ENCODE results near the gene MPPED2. TPM values are rescaled to one million over a fixed set of nuclear protein-coding genes. Genes with fewer than 3 reads are reported as not detected.

The MPPED2 gene
- total RNA-seq, 1 experiment from 2014 or later = not detected

GRCh38 chr11:30455025-30455424 is 131.1 kb downstream of the MPPED2 start:
- no peaks in the 10 kb centered on the region for H3K36me3 Mint-ChIP-seq (ENCODE audit: insufficient read depth, unreplicated experiment)
- no peak overlapping the region for H3K4me3 Mint-ChIP-seq (ENCODE audit: unreplicated experiment)
- no TSS peak for BruUV-seq (replicated peaks)
- CTCF ChIA-PET = interaction anchor here (0.5 kb wide), 1 partner anchor 1829 kb away, joined by 3 read pairs; no protein-coding TSS in a partner anchor
- H3K4me1 Mint-ChIP-seq (ENCODE audit: insufficient read depth, unreplicated experiment) = no peaks in the 10 kb centered on the region
- POLR2A ChIA-PET = interaction anchor here (0.7 kb wide), 1 partner anchor 402 kb away, joined by 3 read pairs; no protein-coding TSS in a partner anchor
- peaks cover 87% of the 10 kb centered on the region for H3K27me3 Mint-ChIP-seq (ENCODE audit: insufficient read depth, unreplicated experiment)
- no peaks in the 10 kb centered on the region for H3K9me3 Mint-ChIP-seq (ENCODE audit: unreplicated experiment)
- H3K27ac Mint-ChIP-seq (ENCODE audit: low read depth, unreplicated experiment) = no peak overlapping the region
- TF ChIP-seq CTCF (IDR thresholded peaks at IDR 0.05; ENCODE audit: unreplicated experiment) = no peak
- intact Hi-C loops (cut with micrococcal nuclease) = no loop called here
- no peak for DNase-seq (ENCODE audit: unreplicated experiment)

GRCh38 chr11:30454541-30454940 is 131.6 kb downstream of the MPPED2 start:
- Mint-ChIP-seq H3K9me3 (ENCODE audit: unreplicated experiment) (no peaks in the 10 kb centered on the region), H3K4me1 (ENCODE audit: insufficient read depth, unreplicated experiment) (no peaks in the 10 kb centered on the region), H3K27me3 (ENCODE audit: insufficient read depth, unreplicated experiment) (peaks cover 87% of the 10 kb centered on the region), H3K27ac (ENCODE audit: low read depth, unreplicated experiment) (no peak overlapping the region), H3K4me3 (ENCODE audit: unreplicated experiment) (no peak overlapping the region), H3K36me3 (ENCODE audit: insufficient read depth, unreplicated experiment) (no peaks in the 10 kb centered on the region)
- BruUV-seq (replicated peaks) = no TSS peak
- ChIA-PET POLR2A (interaction anchor here (0.7 kb wide), 1 partner anchor 403 kb away, joined by 3 read pairs; no protein-coding TSS in a partner anchor), CTCF (no interaction called here)
- intact Hi-C loops (cut with micrococcal nuclease) = no loop called here
- no peak for TF ChIP-seq CTCF (IDR thresholded peaks at IDR 0.05; ENCODE audit: unreplicated experiment)
- DNase-seq (ENCODE audit: unreplicated experiment) = no peak

GRCh38 chr11:30454111-30454510 is 132.0 kb downstream of the MPPED2 start:
- BruUV-seq (replicated peaks) = no TSS peak
- Mint-ChIP-seq H3K4me3 (ENCODE audit: unreplicated experiment) (no peak overlapping the region), H3K27me3 (ENCODE audit: insufficient read depth, unreplicated experiment) (peaks cover 87% of the 10 kb centered on the region), H3K4me1 (ENCODE audit: insufficient read depth, unreplicated experiment) (no peaks in the 10 kb centered on the region), H3K36me3 (ENCODE audit: insufficient read depth, unreplicated experiment) (no peaks in the 10 kb centered on the region), H3K9me3 (ENCODE audit: unreplicated experiment) (no peaks in the 10 kb centered on the region), H3K27ac (ENCODE audit: low read depth, unreplicated experiment) (no peak overlapping the region)
- CTCF ChIA-PET = no interaction called here
- DNase-seq (ENCODE audit: unreplicated experiment) = no peak
- intact Hi-C loops (cut with micrococcal nuclease) = no loop called here
- POLR2A ChIA-PET = interaction anchor here (0.7 kb wide), 1 partner anchor 403 kb away, joined by 3 read pairs; no protein-coding TSS in a partner anchor
- no peak for TF ChIP-seq CTCF (IDR thresholded peaks at IDR 0.05; ENCODE audit: unreplicated experiment)

- Mint-ChIP-seq H3K4me3 (ENCODE audit: unreplicated experiment) (no peak overlapping the region), H3K27me3 (ENCODE audit: insufficient read depth, unreplicated experiment) (peaks cover 91% of the 10 kb centered on the region), H3K4me1 (ENCODE audit: insufficient read depth, unreplicated experiment) (no peaks in the 10 kb centered on the region), H3K9me3 (ENCODE audit: unreplicated experiment) (no peaks in the 10 kb centered on the region), H3K36me3 (ENCODE audit: insufficient read depth, unreplicated experiment) (no peaks in the 10 kb centered on the region), H3K27ac (ENCODE audit: low read depth, unreplicated experiment) (no peak overlapping the region)
- BruUV-seq (replicated peaks) = no TSS peak
- no peak for TF ChIP-seq CTCF (IDR thresholded peaks at IDR 0.05; ENCODE audit: unreplicated experiment)
- intact Hi-C loops (cut with micrococcal nuclease) = no loop called here
- ChIA-PET POLR2A (no interaction called here), CTCF (no interaction called here)
- DNase-seq (ENCODE audit: unreplicated experiment) = no peak
Measured at GRCh38 chr11:30453705-30454104, 132.4 kb downstream of the MPPED2 start.
